22Rv1 (cell line): ENCODE measurements around the gene TPRA1.

Source experiments
- CTCF ChIP-seq: fragments of 450-650 bp; IDR thresholded peaks from 2 replicates; pipeline ENCODE4 v1.5.1; 2017; ENCODE audit warnings: mild to moderate bottlenecking
- ZFX ChIP-seq: fragments of 450-650 bp; IDR thresholded peaks from 2 replicates; pipeline ENCODE4 v1.6.1; 2017; ENCODE audit warnings: antibody characterized with exemption, borderline replicate concordance

DNA sequence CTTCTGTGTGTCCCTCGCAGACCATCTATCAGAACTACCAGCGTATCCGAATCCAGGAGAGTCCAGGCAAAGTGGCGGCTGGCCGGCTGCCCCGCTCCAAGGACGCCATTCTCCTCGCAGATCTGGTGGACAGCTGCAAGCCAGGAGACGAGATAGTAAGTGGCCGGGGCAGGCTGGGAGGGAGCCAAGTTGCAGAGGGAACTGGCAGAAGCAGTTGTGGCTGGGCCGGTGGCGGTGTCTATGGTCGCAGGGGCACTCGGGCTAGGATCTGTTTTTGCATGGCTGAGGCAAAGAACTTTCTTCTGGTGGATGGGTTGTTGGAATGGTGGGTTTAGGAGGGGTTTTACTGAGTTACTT lies 17.8 kb upstream of the TPRA1 start:
- TF ChIP-seq CTCF (no peak), ZFX (no peak)
